Mammary epithelial cell (primary cell): ENCODE measurements around the gene TLR5.

Experiments used
- CTCF ChIP-seq, 2 donors: IDR thresholded peaks in 1 of 2; conservative IDR thresholded peaks in 1 of 2; 2 replicates each; pipeline ENCODE4 v1.5.1; 2011 to 2012; ENCODE audit warnings: inconsistent platforms in 2 of 2, low read length in 2 of 2, mild to moderate bottlenecking in 2 of 2, control low read depth in 1 of 2, low read depth in 1 of 2; ENCODE audit not compliant: insufficient read depth in 1 of 2; ENCODE audit errors: extremely low read depth in 1 of 2
- EZH2 ChIP-seq: IDR thresholded peaks from 2 replicates; pipeline ENCODE4 v1.6.1; 2012; ENCODE audit warnings: low read length, inconsistent platforms, borderline replicate concordance

DNA sequence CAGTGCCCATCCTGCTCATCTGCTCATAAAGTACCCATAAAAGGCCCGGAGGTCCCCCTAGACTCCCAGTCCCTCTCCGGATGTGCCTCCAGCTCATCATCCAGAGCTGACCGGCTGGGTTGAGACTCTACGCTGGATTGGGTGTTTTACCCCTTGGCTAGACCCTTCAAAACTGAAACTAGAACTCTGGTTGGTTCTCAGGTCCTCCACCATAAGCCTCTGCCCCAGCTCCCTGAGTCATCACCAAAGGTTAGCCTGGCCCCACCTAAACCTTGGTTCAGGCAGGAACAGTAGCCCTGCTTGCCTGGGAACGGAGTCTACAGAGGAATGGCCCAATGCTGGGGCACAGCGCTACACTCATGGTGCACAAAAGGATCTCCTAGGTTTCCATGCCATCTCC is 75.1 kb downstream of the TLR5 start:
- TF ChIP-seq CTCF (conservative IDR thresholded peaks at IDR 0.05 in 1 of 2, IDR thresholded peaks at IDR 0.05 in 1 of 2; ENCODE audit: extremely low read depth in 1 of 2, insufficient read depth in 1 of 2, low read depth in 1 of 2, low read length in 2 of 2) (no peak), EZH2 (no peak)
